ENCODE results near the gene C2CD4B. TPM values are rescaled to one million over a fixed set of nuclear protein-coding genes. Genes with fewer than 3 reads are reported as not detected.

Gene C2CD4B
- total RNA-seq, 1 donor from 2014 or later = 0.53 TPM

GRCh38 chr15:62145015-62145735 lies 19.9 kb downstream of the C2CD4B start:
- H3K4me1 Mint-ChIP-seq (ENCODE audit: low read depth) = no peaks in the 10 kb centered on the region
- H3K27me3 Mint-ChIP-seq = no peaks in the 10 kb centered on the region
- TF ChIP-seq CTCF (IDR thresholded peaks at IDR 0.05; ENCODE audit: unreplicated experiment) = no peak
- no peaks in the 10 kb centered on the region for H3K36me3 Mint-ChIP-seq (ENCODE audit: insufficient read depth)
- no peak for DNase-seq (ENCODE audit: low spot score, unreplicated experiment)
- H3K9me3 Mint-ChIP-seq (ENCODE audit: low read depth) = no peaks in the 10 kb centered on the region
- H3K4me3 Mint-ChIP-seq (ENCODE audit: low read depth) = no peak overlapping the region
- H3K27ac Mint-ChIP-seq = no peak overlapping the region

GRCh38 chr15:62142736-62143135 lies 22.3 kb downstream of the C2CD4B start:
- DNase-seq (ENCODE audit: low spot score, unreplicated experiment) = no peak
- H3K27ac Mint-ChIP-seq = no peak overlapping the region
- no peaks in the 10 kb centered on the region for H3K4me1 Mint-ChIP-seq (ENCODE audit: low read depth)
- H3K4me3 Mint-ChIP-seq (ENCODE audit: low read depth) = no peak overlapping the region
- no peak for TF ChIP-seq CTCF (IDR thresholded peaks at IDR 0.05; ENCODE audit: unreplicated experiment)
- H3K36me3 Mint-ChIP-seq (ENCODE audit: insufficient read depth) = no peaks in the 10 kb centered on the region
- H3K9me3 Mint-ChIP-seq (ENCODE audit: low read depth) = no peaks in the 10 kb centered on the region
- no peaks in the 10 kb centered on the region for H3K27me3 Mint-ChIP-seq

GRCh38 chr15:62141643-62142588 lies 23.2 kb downstream of the C2CD4B start:
- H3K27ac Mint-ChIP-seq = no peak overlapping the region
- H3K4me1 Mint-ChIP-seq (ENCODE audit: low read depth) = peaks cover 1% of the 10 kb centered on the region
- no peaks in the 10 kb centered on the region for H3K36me3 Mint-ChIP-seq (ENCODE audit: insufficient read depth)
- H3K4me3 Mint-ChIP-seq (ENCODE audit: low read depth) = no peak overlapping the region
- no peaks in the 10 kb centered on the region for H3K9me3 Mint-ChIP-seq (ENCODE audit: low read depth)
- no peak for TF ChIP-seq CTCF (IDR thresholded peaks at IDR 0.05; ENCODE audit: unreplicated experiment)
- no peak for DNase-seq (ENCODE audit: low spot score, unreplicated experiment)
- no peaks in the 10 kb centered on the region for H3K27me3 Mint-ChIP-seq

GRCh38 chr15:62141200-62141599 lies 23.9 kb downstream of the C2CD4B start:
- H3K4me1 Mint-ChIP-seq (ENCODE audit: low read depth) = peaks cover 1% of the 10 kb centered on the region
- H3K36me3 Mint-ChIP-seq (ENCODE audit: insufficient read depth) = no peaks in the 10 kb centered on the region
- H3K27me3 Mint-ChIP-seq = no peaks in the 10 kb centered on the region
- H3K4me3 Mint-ChIP-seq (ENCODE audit: low read depth) = no peak overlapping the region
- no peak for TF ChIP-seq CTCF (IDR thresholded peaks at IDR 0.05; ENCODE audit: unreplicated experiment)
- H3K27ac Mint-ChIP-seq = no peak overlapping the region
- no peaks in the 10 kb centered on the region for H3K9me3 Mint-ChIP-seq (ENCODE audit: low read depth)
- DNase-seq (ENCODE audit: low spot score, unreplicated experiment) = no peak

- Mint-ChIP-seq H3K4me3 (ENCODE audit: low read depth) (no peak overlapping the region), H3K27ac (no peak overlapping the region), H3K4me1 (ENCODE audit: low read depth) (peaks cover 4% of the 10 kb centered on the region), H3K36me3 (ENCODE audit: insufficient read depth) (no peaks in the 10 kb centered on the region), H3K27me3 (no peaks in the 10 kb centered on the region), H3K9me3 (ENCODE audit: low read depth) (peaks cover 3% of the 10 kb centered on the region)
- TF ChIP-seq CTCF (IDR thresholded peaks at IDR 0.05; ENCODE audit: unreplicated experiment) = no peak
- no peak for DNase-seq (ENCODE audit: low spot score, unreplicated experiment)
Measured at GRCh38 chr15:62138124-62138523, 27.0 kb downstream of the C2CD4B start.
